Inferior parietal cortex (tissue), 1 donor: ENCODE data around the gene TOP3B.
"Not testable (repeated sequence)": the region's sequence is repeated elsewhere in the genome, so short reads cannot be mapped to it uniquely, and the experiment has no call there.

Experiments used
- DNase-seq: peaks from one replicate; pipeline ENCODE4 v3.0.0-alpha.2; 2016; ENCODE audit errors: extremely low spot score

TOP3B gene

GRCh38 chr22:21945453-21946261, 36.9 kb downstream of the TOP3B start:
- no peak for DNase-seq

- DNase-seq: no peak
Measured at GRCh38 chr22:21944871-21945270, 37.7 kb downstream of the TOP3B start.

DNA sequence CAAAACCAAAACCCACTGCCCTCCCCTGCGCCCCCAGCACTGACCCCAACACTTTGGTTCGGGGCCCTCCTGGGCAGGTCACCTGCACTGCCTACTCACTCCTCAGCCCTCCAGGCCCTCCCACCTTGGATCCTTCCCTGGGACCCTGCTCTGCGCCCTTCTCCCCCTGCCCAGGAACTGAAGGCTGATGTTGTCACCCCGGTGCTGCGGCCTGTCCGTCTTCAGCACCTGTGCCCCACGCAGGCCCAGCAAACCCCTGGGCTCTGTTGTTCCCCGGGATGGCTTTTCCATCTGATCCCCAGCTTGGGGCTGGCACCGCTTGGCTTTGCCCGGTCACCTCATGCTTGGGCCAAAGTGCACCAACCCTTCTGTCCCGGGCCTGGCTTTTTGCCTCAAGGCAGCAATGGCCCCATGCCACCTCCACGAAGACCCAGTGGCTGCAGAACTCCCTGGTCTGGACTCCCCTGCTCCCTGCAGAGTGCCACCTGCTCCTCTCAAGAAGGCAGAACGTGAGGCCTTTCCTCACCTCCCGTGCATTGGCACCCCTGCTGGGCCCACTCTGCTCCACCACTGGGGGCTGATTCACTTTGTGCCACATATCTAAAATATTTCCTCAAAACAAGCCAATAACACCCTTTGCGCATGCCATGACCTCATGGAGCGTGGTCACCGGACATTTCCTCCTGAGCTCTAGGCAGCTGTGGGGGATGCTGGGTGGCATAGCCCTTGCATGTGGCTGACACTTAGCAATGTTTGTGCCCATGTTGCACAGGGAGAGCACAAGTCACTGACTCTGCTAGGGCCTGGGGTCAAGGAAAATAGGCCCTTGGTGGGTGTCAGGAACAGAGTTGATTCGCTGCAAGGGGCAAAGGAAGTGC, 38.8 kb downstream of the TOP3B start:
- no peak for DNase-seq

GRCh38 chr22:21942407-21943343, 39.9 kb downstream of the TOP3B start:
- no peak for DNase-seq

DNA sequence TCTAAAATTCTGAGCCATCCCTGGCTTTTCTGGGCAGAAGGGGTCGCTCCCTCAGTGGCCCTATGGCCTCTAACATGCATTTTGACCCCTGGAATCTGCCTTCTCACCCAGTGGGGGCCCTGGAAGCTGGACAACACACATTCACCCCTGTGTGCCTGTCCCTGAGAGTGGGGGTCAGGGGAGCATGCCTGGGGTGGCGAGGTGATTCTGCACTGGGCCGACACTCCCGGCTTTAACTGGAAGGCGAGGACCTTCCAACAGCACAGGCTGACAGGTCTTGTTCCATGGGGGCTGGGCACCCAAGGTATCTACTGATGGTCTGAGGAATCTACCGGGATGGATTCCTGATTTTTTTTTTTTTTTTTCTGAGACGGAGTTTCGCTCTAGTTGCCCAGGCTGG, 40.7 kb downstream of the TOP3B start:
- DNase-seq: no peak

- DNase-seq: no peak
Measured at GRCh38 chr22:21940521-21940920, 42.1 kb downstream of the TOP3B start.

DNA sequence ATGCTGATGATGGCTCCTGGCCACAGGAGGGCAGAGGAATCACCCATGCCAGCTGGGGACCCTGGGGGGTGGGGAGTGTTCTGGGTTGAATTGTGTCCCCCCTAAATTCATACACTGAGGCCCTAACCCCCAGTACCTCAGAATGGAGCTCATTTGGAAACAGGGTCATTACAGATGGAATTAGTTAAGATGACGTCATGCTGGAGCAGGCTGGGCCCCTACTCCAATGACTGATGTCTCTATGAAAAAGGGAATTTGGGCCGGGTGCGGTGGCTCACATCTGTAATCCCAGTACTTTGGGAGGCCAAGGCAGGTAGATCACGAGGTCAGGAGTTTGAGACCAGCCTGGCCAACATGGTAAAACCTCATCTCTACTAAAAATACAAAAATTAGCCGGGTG, 42.7 kb downstream of the TOP3B start:
- DNase-seq: not testable (repeated sequence)

DNA sequence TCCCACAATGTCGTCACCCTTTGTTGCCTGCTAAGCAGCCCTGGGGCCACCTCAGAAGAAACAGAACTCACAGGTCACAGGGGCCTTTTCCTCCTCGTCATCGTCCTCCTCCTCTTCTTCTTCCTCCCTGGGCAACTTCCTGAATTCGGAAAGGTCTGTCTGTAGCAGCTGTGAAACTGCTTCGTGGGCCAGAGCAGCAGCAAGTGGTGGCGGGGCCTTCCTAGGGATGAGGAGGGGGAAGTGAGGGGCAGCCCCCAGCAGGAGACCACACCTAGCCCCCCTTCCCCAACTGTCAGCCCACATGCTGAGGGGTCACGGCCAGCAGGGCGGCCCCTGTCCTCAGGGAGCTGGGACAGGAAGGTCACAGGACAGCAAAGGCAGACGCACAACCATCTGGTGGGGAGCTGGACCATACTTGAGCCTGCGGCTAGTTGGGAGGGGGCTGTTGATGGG, 43.1 kb downstream of the TOP3B start:
- no peak for DNase-seq

- no peak for DNase-seq
Measured at GRCh38 chr22:21938906-21939305, 43.7 kb downstream of the TOP3B start.

DNA sequence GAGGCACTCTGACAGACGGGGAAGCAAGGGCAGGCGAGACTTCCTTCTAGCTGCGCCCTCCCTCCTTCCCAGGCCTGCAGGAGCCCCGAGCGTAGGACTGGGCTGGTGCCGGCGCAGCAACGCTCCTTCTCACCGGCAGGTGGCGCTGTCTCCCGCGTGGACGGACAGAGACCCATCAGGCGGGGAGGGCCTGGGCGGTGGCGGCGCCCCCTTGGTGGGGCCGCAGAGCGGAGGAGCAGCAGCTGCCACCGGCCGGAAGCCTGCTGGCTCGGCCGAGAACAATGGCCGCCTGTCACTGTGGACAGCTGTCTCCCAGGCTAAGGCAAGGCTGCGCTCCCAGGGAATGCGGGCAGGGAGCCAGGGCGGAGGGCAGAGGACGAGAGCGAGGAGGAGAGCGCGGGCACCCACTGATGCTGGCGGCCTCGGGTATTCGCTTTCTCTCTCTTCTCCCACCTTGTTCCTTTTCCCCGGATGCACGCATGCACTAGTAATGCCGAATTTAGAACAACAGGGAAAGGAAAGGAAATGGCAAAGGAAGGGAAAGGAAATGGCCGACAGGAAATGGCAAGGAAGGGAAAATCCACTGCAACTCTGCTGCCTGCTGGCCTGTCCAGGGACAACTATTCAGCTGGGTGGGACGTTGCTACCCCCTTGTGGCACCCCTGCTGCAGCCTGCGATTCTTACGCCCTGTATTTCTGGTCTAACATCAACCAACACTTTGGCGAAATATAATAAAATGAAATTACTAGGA, 44.3 kb downstream of the TOP3B start:
- DNase-seq: peak; percentile 96

GRCh38 chr22:21937821-21938070, 44.8 kb downstream of the TOP3B start:
- no peak for DNase-seq

- no peak for DNase-seq
Measured at GRCh38 chr22:21937041-21937820, 45.4 kb downstream of the TOP3B start.

DNA sequence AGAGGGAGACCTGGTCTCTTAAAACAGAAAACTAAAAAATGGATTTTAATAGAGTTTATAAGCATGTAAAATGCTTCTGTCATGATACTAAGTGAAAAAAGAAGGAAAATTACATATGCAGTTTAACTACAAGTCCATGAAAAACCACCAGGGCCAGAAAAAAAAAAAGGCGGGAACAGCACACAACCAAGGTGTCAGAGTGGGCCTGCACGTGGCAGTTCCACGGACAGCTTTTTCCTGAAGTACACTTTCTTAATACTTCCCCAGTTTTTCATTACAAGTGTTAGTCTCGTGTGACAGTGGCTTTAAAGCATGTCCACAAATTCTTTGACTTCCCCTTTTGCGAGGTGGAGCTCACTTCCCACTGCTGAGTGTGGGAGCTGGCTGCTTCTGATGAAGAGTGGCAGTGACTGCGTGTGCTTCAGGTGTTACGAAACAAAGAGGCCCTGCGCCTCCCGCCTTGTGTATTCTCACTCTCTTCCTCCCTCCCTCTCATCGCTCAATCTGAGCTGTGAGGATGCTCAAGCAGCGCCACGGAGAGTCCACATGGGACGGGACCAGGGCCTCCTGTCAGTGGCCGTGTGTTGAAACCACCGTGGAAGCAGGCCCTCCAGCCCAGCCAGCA, 46.3 kb downstream of the TOP3B start:
- peak; percentile 66 for DNase-seq

GRCh38 chr22:21933910-21934309, 48.7 kb downstream of the TOP3B start:
- no peak for DNase-seq

DNA sequence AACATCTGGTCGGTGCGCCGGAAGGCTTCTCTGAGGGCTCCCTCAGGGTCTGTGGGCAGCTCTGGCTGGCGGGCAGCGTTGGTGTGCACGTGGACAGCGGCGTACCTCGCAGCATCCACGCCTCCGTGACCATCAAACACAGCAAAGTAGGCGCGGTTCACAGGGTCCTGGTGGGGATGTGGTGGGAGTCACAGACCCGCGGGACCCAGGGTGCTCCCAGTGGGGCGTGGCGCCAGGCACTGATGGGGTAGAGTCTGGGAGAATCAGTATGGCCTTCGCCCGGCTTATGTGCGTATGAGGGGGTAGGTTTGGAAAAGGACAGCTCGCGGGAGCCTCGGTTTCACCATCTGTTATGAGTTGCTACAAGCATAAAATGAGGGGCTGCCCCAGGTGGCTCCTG, 49.2 kb downstream of the TOP3B start:
- DNase-seq: no peak

- DNase-seq: no peak
Measured at GRCh38 chr22:21932347-21932746, 50.2 kb downstream of the TOP3B start.

- DNase-seq: no peak
Measured at GRCh38 chr22:21931056-21931455, 51.5 kb downstream of the TOP3B start.

DNA sequence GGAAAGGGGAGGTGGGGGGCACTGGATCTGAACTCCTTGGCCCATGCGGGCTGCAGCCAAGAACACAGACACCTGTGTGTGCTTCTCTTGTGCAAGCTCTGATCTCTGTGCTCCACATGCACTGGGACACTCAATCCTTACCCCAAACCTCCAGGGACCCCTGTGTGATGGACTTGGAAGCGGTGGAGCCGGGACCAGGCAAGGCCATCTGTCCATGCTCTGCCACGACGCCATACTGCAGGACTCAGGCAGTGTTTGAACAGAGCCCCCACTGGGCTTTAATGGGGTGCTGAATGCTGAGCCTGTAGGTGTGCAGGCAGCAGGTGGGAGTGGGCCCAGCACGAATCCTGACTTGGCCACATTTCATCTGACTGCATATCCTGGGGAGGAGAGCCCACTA, 53.3 kb downstream of the TOP3B start:
- DNase-seq: no peak

- no peak for DNase-seq
Measured at GRCh38 chr22:21928048-21928447, 54.5 kb downstream of the TOP3B start.
